Activated naive CD4-positive, alpha-beta T cell treated with anti-CD3 and anti-CD28 coated beads, Interleukin-2, amount 10 ng/mL, durations not matched to agents 7 days and 5 days (primary cell): ENCODE data around the gene LSM3.

Source experiments
- CTCF ChIA-PET: fragments of 350-600 bp; sonication (Branson Sonifier 250); formaldehyde crosslinking; loops from one replicate; lab custom pipeline; 2021; ENCODE audit warnings: antibody characterized with exemption; lab: Charles Lee
- DNase-seq: peaks from one replicate; pipeline ENCODE4 v3.0.0-alpha.2; 2020
- H3K27ac Mint-ChIP-seq: one replicate; pipeline ENCODE4 v1.8.0; 2021; ENCODE audit warnings: mild to moderate bottlenecking, moderate library complexity, mixed read lengths
- H3K27me3 Mint-ChIP-seq: one replicate; pipeline ENCODE4 v1.8.0; 2021; ENCODE audit warnings: mild to moderate bottlenecking, mixed read lengths
- H3K36me3 Mint-ChIP-seq: one replicate; pipeline ENCODE4 v1.8.0; 2021; ENCODE audit warnings: mixed read lengths
- H3K4me1 Mint-ChIP-seq: one replicate; pipeline ENCODE4 v1.8.0; 2021; ENCODE audit warnings: mixed read lengths
- H3K4me3 Mint-ChIP-seq: one replicate; pipeline ENCODE4 v1.8.0; 2021; ENCODE audit warnings: mild to moderate bottlenecking, moderate library complexity, mixed read lengths
- H3K9me3 Mint-ChIP-seq: one replicate; pipeline ENCODE4 v1.8.0; 2021; ENCODE audit warnings: mixed read lengths

LSM3 gene

DNA sequence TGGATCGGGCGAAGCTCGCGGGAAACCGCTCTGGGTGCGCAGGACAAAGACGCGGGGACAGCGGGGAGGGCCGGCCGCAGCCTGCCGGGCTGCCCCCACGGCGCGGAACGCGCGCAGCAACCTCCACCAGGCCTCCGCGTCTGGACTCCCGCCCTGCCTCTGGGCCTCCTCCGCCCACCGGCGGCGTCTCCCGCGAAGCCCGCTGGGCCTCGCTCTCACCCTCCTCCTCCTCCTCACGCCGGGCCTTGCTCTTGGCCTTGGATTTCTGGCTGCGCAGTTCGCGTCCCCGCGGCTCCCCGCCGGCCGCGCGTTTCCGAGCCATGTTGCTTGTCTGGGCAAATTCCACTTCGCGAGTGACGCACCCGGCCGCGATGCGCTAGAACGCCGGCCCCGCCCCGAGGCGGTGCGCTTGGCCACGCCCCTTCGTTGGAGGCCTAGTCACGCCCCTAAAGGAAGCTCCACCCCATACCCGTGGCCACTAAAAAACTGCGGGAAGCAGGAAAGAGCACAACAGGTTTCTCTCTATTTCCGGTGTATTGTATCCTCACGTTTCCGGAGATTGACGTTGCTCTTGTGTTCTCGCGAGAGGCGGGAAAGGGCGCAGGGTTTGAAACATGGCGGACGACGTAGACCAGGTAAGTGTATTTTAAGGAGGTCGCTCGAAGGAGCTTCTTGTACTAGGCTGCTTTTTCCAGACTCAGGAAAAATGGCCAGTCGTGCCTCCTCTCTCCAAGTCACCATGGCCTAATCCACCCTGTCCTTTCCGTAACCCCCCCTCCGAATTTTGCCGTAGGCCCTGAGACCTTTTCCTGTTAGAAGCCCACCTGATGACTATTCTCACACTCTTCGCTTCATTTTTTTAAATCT is at the start of gene LSM3, which contains the start of gene XPC:
TSS of gene LSM3 (plus strand) at position 571 of the 867 bp plus-strand sequence. CDS start at position 615, 44 bp downstream.
TSS of gene XPC (minus strand) at position 355 of the 867 bp plus-strand sequence. CDS start at position 322, 33 bp downstream.
- CTCF ChIA-PET = interaction anchor here (1.0 to 2.6 kb wide), 6 partner anchors 25 to 521 kb away, joined by 3 to 7 read pairs (median 4); partner anchors contain the start of genes CHCHD4 and TMEM43
- Mint-ChIP-seq H3K27me3 (no peaks in the 10 kb centered on the region), H3K9me3 (no peaks in the 10 kb centered on the region), H3K4me1 (peaks cover 73% of the 10 kb centered on the region), H3K27ac (peak within 1 kb of the TSS; percentile 96), H3K36me3 (peaks cover 30% of the 10 kb centered on the region), H3K4me3 (peak within 1 kb of the TSS; percentile 90)
- peak; percentile 97 for DNase-seq

- Mint-ChIP-seq H3K36me3 (peaks cover 58% of the 10 kb centered on the region), H3K27ac (peak overlapping the region; percentile 24), H3K4me1 (peaks cover 30% of the 10 kb centered on the region), H3K9me3 (no peaks in the 10 kb centered on the region), H3K27me3 (no peaks in the 10 kb centered on the region), H3K4me3 (no peak overlapping the region)
- CTCF ChIA-PET = no interaction called here
- no peak for DNase-seq
Observed at GRCh38 chr3:14129296-14129695, 49.3 kb upstream of the LSM3 start.

- Mint-ChIP-seq H3K27ac (no peak overlapping the region), H3K27me3 (no peaks in the 10 kb centered on the region), H3K4me3 (no peak overlapping the region), H3K4me1 (peaks cover 30% of the 10 kb centered on the region), H3K9me3 (no peaks in the 10 kb centered on the region), H3K36me3 (peaks cover 60% of the 10 kb centered on the region)
- CTCF ChIA-PET = no interaction called here
- no peak for DNase-seq
Observed at GRCh38 chr3:14130230-14130629, 48.4 kb upstream of the LSM3 start.

- CTCF ChIA-PET = no interaction called here
- Mint-ChIP-seq H3K9me3 (no peaks in the 10 kb centered on the region), H3K4me1 (peaks cover 29% of the 10 kb centered on the region), H3K36me3 (peaks cover 61% of the 10 kb centered on the region), H3K27ac (no peak overlapping the region), H3K27me3 (no peaks in the 10 kb centered on the region), H3K4me3 (no peak overlapping the region)
- DNase-seq = no peak
Observed at GRCh38 chr3:14130707-14131106, 47.9 kb upstream of the LSM3 start.

GRCh38 chr3:14131134-14131533 is 47.5 kb upstream of the LSM3 start:
- H3K9me3 Mint-ChIP-seq = no peaks in the 10 kb centered on the region
- H3K4me3 Mint-ChIP-seq = no peak overlapping the region
- H3K27me3 Mint-ChIP-seq = no peaks in the 10 kb centered on the region
- H3K4me1 Mint-ChIP-seq = peaks cover 25% of the 10 kb centered on the region
- no peak for DNase-seq
- CTCF ChIA-PET = no interaction called here
- no peak overlapping the region for H3K27ac Mint-ChIP-seq
- H3K36me3 Mint-ChIP-seq = peaks cover 65% of the 10 kb centered on the region

GRCh38 chr3:14132120-14132519 is 46.5 kb upstream of the LSM3 start:
- Mint-ChIP-seq H3K27me3 (no peaks in the 10 kb centered on the region), H3K4me3 (no peak overlapping the region), H3K9me3 (no peaks in the 10 kb centered on the region), H3K36me3 (peaks cover 63% of the 10 kb centered on the region), H3K27ac (no peak overlapping the region), H3K4me1 (peaks cover 15% of the 10 kb centered on the region)
- peak; percentile 9 for DNase-seq
- CTCF ChIA-PET = no interaction called here

DNA sequence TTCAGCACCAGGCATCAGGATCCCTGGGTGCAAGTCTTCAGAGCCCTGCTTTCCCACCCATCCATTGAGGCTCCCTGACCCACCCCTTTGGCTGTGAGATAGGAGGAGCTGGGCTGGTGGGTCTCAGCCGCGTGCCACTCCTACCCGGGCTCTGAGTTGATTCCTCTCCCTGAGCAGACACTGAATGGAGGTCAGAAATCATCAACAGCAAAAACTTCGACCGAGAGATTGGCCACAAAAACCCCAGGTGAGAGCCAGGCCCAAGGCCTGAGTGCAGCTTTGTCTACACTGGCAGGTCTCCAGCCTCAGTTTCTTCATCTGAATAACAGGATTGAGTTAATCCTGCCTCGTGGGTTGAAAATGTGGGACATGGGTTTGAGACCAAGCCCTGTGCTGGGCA is 45.9 kb upstream of the LSM3 start:
- H3K36me3 Mint-ChIP-seq = peaks cover 58% of the 10 kb centered on the region
- CTCF ChIA-PET = no interaction called here
- H3K27ac Mint-ChIP-seq = no peak overlapping the region

DNA sequence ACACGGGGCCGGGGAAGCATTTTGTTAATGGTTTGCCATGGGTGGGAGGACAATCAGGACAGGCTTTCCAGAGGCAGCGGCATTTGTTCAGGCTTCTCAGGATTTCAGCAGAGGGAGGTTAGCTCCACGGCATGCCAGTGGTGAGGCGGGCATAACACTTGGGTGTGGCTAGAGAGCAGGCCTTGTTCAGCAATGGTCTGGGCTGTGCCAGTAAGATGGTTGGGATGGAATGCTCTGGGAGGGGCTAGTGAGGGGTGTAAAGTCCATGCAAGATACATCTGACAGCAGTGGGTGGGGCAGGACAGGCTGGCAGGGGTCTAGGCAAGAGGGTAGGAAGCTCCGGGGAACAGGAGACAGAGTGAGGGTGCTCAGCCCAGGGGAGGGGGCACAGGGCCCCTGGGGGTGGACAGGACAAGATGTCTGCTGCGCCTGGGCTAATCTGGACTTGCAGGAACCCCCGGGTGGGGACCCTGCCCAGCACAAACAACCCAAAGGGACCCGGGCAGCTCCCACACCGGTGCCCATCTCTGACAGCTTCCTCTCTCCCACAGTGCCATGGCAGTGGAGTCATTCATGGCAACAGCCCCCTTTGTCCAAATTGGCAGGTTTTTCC is 45.3 kb upstream of the LSM3 start:
- H3K36me3 Mint-ChIP-seq = peaks cover 55% of the 10 kb centered on the region
- H3K27ac Mint-ChIP-seq = no peak overlapping the region
- H3K27me3 Mint-ChIP-seq = no peaks in the 10 kb centered on the region
- peaks cover 4% of the 10 kb centered on the region for H3K4me1 Mint-ChIP-seq
- H3K4me3 Mint-ChIP-seq = no peak overlapping the region
- DNase-seq = no peak
- CTCF ChIA-PET = no interaction called here
- H3K9me3 Mint-ChIP-seq = no peaks in the 10 kb centered on the region

More for the DNA sequence above, 45.9 kb upstream of the LSM3 start:
- Mint-ChIP-seq H3K4me3 (no peak overlapping the region), H3K9me3 (no peaks in the 10 kb centered on the region), H3K4me1 (peaks cover 10% of the 10 kb centered on the region), H3K27me3 (no peaks in the 10 kb centered on the region)
- DNase-seq = no peak

- CTCF ChIA-PET = no interaction called here
- DNase-seq = no peak
- Mint-ChIP-seq H3K27ac (no peak overlapping the region), H3K27me3 (no peaks in the 10 kb centered on the region), H3K9me3 (no peaks in the 10 kb centered on the region), H3K36me3 (peaks cover 52% of the 10 kb centered on the region), H3K4me1 (no peaks in the 10 kb centered on the region), H3K4me3 (no peak overlapping the region)
Observed at GRCh38 chr3:14133876-14134275, 44.7 kb upstream of the LSM3 start.

- CTCF ChIA-PET = no interaction called here
- Mint-ChIP-seq H3K4me3 (no peak overlapping the region), H3K27me3 (no peaks in the 10 kb centered on the region), H3K36me3 (peaks cover 49% of the 10 kb centered on the region), H3K9me3 (no peaks in the 10 kb centered on the region), H3K4me1 (no peaks in the 10 kb centered on the region), H3K27ac (no peak overlapping the region)
- DNase-seq = no peak
Observed at GRCh38 chr3:14134291-14134690, 44.3 kb upstream of the LSM3 start.

DNA sequence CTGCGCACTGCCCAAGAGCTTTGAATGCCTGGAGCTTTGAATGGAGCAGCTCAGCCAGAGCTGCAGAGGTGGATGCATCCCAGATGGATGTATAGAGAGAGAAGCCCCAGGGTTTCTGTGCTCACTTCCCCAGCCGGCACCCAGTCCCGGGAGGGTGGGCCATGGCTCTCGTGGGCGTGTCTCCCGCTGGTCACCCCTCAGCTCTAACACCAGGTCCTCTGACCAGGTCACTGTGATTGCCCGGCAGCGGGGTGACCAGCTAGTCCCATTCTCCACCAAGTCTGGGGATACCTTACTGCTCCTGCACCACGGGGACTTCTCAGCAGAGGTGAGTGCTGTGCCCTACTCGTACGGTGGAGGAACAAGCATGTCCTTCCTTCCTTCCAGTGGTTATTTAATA is 43.0 kb upstream of the LSM3 start:
- CTCF ChIA-PET = no interaction called here
- H3K9me3 Mint-ChIP-seq = no peaks in the 10 kb centered on the region
- peaks cover 49% of the 10 kb centered on the region for H3K36me3 Mint-ChIP-seq
- no peak overlapping the region for H3K27ac Mint-ChIP-seq
- peaks cover 2% of the 10 kb centered on the region for H3K4me1 Mint-ChIP-seq
- no peaks in the 10 kb centered on the region for H3K27me3 Mint-ChIP-seq
- H3K4me3 Mint-ChIP-seq = no peak overlapping the region
- no peak for DNase-seq

DNA sequence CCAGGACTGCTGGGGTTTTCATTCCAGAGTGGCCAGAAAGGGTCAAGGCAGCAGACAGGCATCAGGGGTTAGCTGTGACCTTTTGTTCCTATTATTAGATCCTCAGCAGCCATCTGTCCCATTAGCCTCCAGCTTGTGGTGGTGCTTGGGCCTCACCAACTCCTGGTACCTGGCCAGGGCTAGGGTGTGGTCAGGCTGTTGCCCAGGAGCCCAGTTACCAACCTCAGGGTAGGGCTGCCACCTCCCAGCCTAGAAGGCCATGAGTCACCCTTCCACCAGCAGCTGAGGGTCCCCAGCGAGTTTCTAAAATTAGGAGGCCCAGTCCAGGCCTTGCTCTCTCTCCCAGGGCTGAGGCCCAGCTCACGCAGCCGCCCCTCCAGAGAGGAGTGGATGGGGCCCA is 41.6 kb upstream of the LSM3 start:
- Mint-ChIP-seq H3K4me1 (peaks cover 13% of the 10 kb centered on the region), H3K27me3 (no peaks in the 10 kb centered on the region), H3K36me3 (peaks cover 56% of the 10 kb centered on the region), H3K9me3 (no peaks in the 10 kb centered on the region), H3K27ac (no peak overlapping the region), H3K4me3 (no peak overlapping the region)
- CTCF ChIA-PET = no interaction called here
- peak; percentile 11 for DNase-seq

- DNase-seq = peak; percentile 11
- H3K36me3 Mint-ChIP-seq = peaks cover 56% of the 10 kb centered on the region
- CTCF ChIA-PET = no interaction called here
- no peak overlapping the region for H3K27ac Mint-ChIP-seq
- H3K27me3 Mint-ChIP-seq = no peaks in the 10 kb centered on the region
- H3K4me3 Mint-ChIP-seq = no peak overlapping the region
- no peaks in the 10 kb centered on the region for H3K9me3 Mint-ChIP-seq
- H3K4me1 Mint-ChIP-seq = peaks cover 18% of the 10 kb centered on the region
Observed at GRCh38 chr3:14137445-14137844, 41.2 kb upstream of the LSM3 start.

DNA sequence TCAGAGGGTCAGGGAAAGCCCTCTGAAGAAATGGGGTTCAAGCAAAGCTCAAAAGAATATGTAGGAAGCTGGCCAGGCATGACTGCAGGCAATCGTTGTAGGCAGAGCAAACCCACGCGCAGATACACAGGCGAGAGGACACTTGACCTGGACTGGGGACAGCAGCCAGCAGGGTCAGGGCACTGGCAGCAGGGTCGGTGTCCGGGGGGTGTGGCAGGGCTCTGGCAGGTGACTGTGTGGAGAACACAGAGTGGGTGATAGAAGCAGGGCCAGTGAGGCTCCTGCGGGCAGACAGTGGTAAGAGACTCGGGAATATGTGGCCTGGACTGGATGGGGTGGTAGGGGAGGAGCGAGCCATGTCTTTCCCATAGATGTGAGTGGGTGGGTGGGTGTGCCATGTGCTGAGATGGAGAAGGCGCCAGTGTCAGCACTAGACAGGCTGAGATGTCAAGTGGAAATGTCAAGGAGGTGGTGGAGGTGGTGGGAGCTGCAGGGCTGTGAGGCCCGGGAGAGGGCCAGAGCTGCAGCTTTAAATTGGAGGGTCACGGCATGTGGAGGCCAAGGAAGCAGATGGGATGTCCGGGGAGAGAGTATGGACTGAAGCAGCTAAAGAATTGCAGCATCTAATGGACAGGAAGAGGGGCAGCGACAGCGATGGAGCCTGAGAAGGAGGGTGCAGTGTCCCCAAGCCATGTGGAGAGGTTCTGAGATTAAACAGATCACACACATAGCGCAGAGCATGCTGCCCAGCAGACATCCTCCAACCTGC is 40.3 kb upstream of the LSM3 start:
- no peaks in the 10 kb centered on the region for H3K9me3 Mint-ChIP-seq
- H3K36me3 Mint-ChIP-seq = peaks cover 54% of the 10 kb centered on the region
- no peak overlapping the region for H3K4me3 Mint-ChIP-seq
- peaks cover 26% of the 10 kb centered on the region for H3K4me1 Mint-ChIP-seq
- CTCF ChIA-PET = no interaction called here
- peak overlapping the region; percentile 84 for H3K27ac Mint-ChIP-seq
- H3K27me3 Mint-ChIP-seq = no peaks in the 10 kb centered on the region
- peak; percentile 16 for DNase-seq
